OCI-LY1 (cell line): ENCODE results near the gene PPM1F.
"Not testable (repeated sequence)": the region's sequence is repeated elsewhere in the genome, so short reads cannot be mapped to it uniquely, and the experiment has no call there.

ENCODE experiments used
- H2AFZ ChIP-seq: fragments of 200-600 bp; sonication (generic), shearing (Covaris generic); 2 replicates; pipeline ENCODE4 v1.6.0; 2014; ENCODE audit warnings: antibody characterized with exemption, mild to moderate bottlenecking, low read length
- H3F3A ChIP-seq: fragments of 200-600 bp; sonication (generic), shearing (Covaris generic); 2 replicates; pipeline ENCODE4 v1.6.0; 2014; ENCODE audit warnings: mild to moderate bottlenecking, antibody characterized with exemption, low read length, moderate library complexity; ENCODE audit not compliant: insufficient read depth
- H3K27ac ChIP-seq: fragments of 200-600 bp; sonication (generic); 2 replicates; pipeline ENCODE4 v1.5.1; 2014; ENCODE audit warnings: low read length, mixed run types, mild to moderate bottlenecking, low read depth; ENCODE audit not compliant: poor library complexity, severe bottlenecking
- H3K27me3 ChIP-seq: fragments of 200-600 bp; sonication (generic); 2 replicates; pipeline ENCODE4 v1.6.0; 2014; ENCODE audit warnings: antibody characterized with exemption, mild to moderate bottlenecking, low read length, moderate library complexity; ENCODE audit not compliant: insufficient read depth
- H3K36me3 ChIP-seq: fragments of 200-600 bp; sonication (generic); 2 replicates; pipeline ENCODE4 v1.6.1; 2014; ENCODE audit warnings: mild to moderate bottlenecking, antibody characterized with exemption, low read length, moderate library complexity, mixed read lengths; ENCODE audit not compliant: insufficient read depth
- H3K4me1 ChIP-seq: fragments of 200-600 bp; sonication (generic); 2 replicates; pipeline ENCODE4 v1.5.1; 2014; ENCODE audit warnings: mild to moderate bottlenecking, low read length, moderate library complexity; ENCODE audit not compliant: insufficient read depth, severe bottlenecking
- H3K4me2 ChIP-seq: fragments of 200-600 bp; sonication (generic), shearing (Covaris generic); 2 replicates; pipeline ENCODE4 v1.6.1; 2014; ENCODE audit warnings: low read length
- H3K4me3 ChIP-seq: fragments of 200-600 bp; sonication (generic); 2 replicates; pipeline ENCODE4 v1.5.1; 2014; ENCODE audit warnings: low read length, low read depth, mild to moderate bottlenecking, mixed read lengths; ENCODE audit not compliant: poor library complexity, severe bottlenecking
- H3K79me2 ChIP-seq: fragments of 200-600 bp; shearing (Covaris generic); 2 replicates; pipeline ENCODE4 v1.6.1; 2016; ENCODE audit warnings: mixed run types, low read length, mixed read lengths; ENCODE audit not compliant: insufficient read depth
- H3K9ac ChIP-seq: fragments of 200-600 bp; sonication (generic), shearing (Covaris generic); 2 replicates; pipeline ENCODE4 v1.6.1; 2014; ENCODE audit warnings: mild to moderate bottlenecking, low read length, mixed read lengths
- H3K9me2 ChIP-seq: fragments of 200-600 bp; sonication (generic), shearing (Covaris generic); 2 replicates; pipeline ENCODE4 v1.6.1; 2014; ENCODE audit warnings: low read depth, mild to moderate bottlenecking, low read length, mixed read lengths
- H3K9me3 ChIP-seq: fragments of 200-600 bp; shearing (Covaris generic); 2 replicates; pipeline ENCODE4 v1.6.1; 2014; ENCODE audit warnings: low read length, mixed read lengths
- H4K20me1 ChIP-seq: fragments of 200-600 bp; sonication (generic), shearing (Covaris generic); 2 replicates; pipeline ENCODE4 v1.6.0; 2016; ENCODE audit warnings: mild to moderate bottlenecking, low read length; ENCODE audit not compliant: insufficient read depth
- EZH2 ChIP-seq: fragments of 200-600 bp; sonication (generic), shearing (Covaris generic); IDR thresholded peaks from 2 replicates; pipeline ENCODE4 v1.8.0; 2017; ENCODE audit warnings: borderline replicate concordance, mixed run types, mild to moderate bottlenecking, antibody characterized with exemption, low read length, moderate library complexity, mixed read lengths
- TF ChIP-seq, protein P1 (sequence below): fragments of 200-600 bp; sonication (generic), shearing (Covaris generic); IDR thresholded peaks from 2 replicates; pipeline ENCODE4 v1.5.1; 2017; ENCODE audit warnings: mild to moderate bottlenecking, antibody characterized with exemption, low read length, moderate library complexity, mixed read lengths

The PPM1F gene

DNA sequence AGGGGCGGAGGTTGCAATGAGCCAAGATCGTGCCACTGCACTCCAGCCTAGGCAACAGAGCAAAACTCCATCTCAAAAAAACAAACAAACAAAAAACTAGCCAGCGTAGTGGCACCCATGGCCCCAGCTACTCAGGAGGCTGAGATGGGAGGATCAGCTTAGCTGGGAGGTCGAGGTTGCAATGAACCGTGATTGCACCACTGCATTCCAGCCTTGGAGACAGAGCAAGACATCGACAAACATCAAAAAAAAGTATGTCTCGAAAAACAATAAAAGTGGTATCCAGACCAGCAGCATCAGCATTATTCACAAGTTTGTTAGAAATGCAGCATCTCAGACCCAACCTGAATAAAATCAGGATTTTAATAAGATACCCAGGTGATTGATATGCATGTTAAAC is 79.0 kb downstream of the PPM1F start:
- Histone ChIP-seq H3K4me2 (no peak overlapping the region), H3K9me3 (no peaks in the 10 kb centered on the region), H4K20me1 (no peaks in the 10 kb centered on the region), H2AFZ (no peak overlapping the region), H3K79me2 (no peaks in the 10 kb centered on the region), H3K4me3 (no peak overlapping the region), H3K9ac (no peak overlapping the region), H3F3A (no peaks in the 10 kb centered on the region), H3K27me3 (no peaks in the 10 kb centered on the region), H3K27ac (no peak overlapping the region), H3K4me1 (peaks cover 1% of the 10 kb centered on the region), H3K36me3 (no peaks in the 10 kb centered on the region), H3K9me2 (no peaks in the 10 kb centered on the region)
- TF ChIP-seq, protein P1, sequence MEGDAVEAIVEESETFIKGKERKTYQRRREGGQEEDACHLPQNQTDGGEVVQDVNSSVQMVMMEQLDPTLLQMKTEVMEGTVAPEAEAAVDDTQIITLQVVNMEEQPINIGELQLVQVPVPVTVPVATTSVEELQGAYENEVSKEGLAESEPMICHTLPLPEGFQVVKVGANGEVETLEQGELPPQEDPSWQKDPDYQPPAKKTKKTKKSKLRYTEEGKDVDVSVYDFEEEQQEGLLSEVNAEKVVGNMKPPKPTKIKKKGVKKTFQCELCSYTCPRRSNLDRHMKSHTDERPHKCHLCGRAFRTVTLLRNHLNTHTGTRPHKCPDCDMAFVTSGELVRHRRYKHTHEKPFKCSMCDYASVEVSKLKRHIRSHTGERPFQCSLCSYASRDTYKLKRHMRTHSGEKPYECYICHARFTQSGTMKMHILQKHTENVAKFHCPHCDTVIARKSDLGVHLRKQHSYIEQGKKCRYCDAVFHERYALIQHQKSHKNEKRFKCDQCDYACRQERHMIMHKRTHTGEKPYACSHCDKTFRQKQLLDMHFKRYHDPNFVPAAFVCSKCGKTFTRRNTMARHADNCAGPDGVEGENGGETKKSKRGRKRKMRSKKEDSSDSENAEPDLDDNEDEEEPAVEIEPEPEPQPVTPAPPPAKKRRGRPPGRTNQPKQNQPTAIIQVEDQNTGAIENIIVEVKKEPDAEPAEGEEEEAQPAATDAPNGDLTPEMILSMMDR = no peak
- no peak for TF ChIP-seq EZH2

GRCh38 chr22:21872741-21873140 is 79.9 kb downstream of the PPM1F start:
- H3F3A ChIP-seq, H3K4me2 ChIP-seq, H3K9me3 ChIP-seq, H3K9me2 ChIP-seq, H3K4me1 ChIP-seq, H4K20me1 ChIP-seq, H3K27ac ChIP-seq, H3K79me2 ChIP-seq, H3K27me3 ChIP-seq, H3K4me3 ChIP-seq, H3K36me3 ChIP-seq, H3K9ac ChIP-seq, H2AFZ ChIP-seq: not testable (repeated sequence)
